HG03175 (cell line): Measurements from ENCODE around the gene QRFP.

Source experiments
- ATAC-seq: cut with Tn5 transposase; IDR thresholded peaks from one replicate; pipeline ENCODE4 v1.9.1; 2021; ENCODE audit warnings: mild to moderate bottlenecking, moderate library complexity; ENCODE audit not compliant: unreplicated experiment

QRFP gene

DNA sequence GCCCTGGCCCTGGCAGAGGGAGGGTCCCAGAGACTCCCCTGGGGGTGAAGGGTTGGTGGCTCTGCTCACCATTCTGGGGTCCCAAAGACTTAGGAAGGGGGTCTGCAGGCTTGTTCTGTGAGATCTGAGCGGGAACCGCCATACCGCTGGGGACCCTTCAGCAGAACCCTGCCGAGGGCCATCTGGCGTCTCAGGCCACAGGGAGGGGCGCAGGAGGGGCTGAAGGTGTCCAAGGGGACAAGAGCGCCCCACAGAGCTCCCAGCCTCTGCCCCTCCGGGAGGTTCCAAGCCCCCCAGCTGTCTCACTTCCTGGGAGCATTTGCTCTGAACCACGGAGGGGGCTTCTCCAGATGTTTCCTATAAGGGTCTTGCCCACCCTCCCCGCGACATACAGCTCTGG is 37.6 kb upstream of the QRFP start:
- no peak for ATAC-seq

GRCh38 chr9:130933114-130934046 is 36.8 kb upstream of the QRFP start:
- ATAC-seq: no peak

- no peak for ATAC-seq
Observed at GRCh38 chr9:130932255-130933079, 35.9 kb upstream of the QRFP start.

- ATAC-seq: peak; percentile 63
Observed at GRCh38 chr9:130931508-130932254, 35.1 kb upstream of the QRFP start.

DNA sequence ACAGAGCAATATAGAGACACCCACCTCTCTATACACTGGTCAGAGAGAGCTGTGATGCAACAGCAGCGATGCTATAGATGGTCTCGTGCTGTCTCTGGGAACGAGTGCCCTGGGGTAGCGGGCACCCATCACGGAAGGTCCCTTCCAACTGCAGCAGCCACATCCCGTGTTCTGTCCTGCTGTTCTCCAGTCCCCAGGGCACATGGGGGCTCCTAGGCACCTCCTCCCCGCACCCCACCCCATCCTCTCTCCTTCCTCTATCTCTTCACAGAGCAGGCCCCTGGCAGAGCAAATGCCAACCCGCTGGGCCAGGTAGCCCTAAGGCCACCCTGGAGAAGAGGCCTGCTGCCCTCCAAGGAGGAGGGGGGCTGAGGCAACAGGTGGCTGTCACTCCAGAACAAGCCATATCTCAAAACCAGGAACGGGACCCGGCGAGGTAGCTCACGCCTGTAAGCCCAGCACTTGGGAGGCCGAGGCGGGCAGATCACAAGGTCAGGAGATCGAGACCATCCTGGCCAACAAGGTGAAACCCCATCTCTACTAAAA is 34.3 kb upstream of the QRFP start:
- no peak for ATAC-seq

DNA sequence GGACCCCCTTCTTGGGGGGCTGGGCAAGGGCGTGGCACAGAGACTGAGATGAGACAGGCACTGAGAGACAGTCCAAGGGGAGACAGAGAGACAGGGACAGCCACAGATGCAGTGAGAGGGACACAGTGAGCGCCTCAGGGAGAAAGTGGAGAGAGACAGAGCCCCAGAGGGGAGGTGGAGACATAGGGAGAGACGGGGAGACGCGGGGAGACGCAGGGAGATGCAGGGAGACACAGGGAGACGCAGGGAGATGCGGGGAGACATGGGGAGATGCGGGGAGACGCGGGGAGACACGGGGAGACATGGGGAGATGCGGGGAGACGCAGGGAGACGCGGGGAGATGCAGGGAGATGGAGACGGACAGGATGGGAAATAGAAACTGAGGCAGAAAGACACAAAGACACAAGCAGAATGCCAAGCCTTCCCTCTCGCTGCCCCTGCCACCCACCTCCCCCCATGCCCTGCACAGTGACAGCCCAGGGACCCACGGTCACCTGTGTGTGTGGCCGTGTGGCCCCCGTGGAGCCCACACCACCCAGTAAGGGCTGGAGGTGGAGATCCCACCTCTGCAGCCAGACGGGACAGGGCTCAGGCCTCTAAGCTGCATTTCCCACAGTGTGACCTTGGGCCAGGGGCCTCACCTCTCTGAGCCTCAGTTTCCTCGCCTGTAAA is 33.7 kb upstream of the QRFP start:
- no peak for ATAC-seq

DNA sequence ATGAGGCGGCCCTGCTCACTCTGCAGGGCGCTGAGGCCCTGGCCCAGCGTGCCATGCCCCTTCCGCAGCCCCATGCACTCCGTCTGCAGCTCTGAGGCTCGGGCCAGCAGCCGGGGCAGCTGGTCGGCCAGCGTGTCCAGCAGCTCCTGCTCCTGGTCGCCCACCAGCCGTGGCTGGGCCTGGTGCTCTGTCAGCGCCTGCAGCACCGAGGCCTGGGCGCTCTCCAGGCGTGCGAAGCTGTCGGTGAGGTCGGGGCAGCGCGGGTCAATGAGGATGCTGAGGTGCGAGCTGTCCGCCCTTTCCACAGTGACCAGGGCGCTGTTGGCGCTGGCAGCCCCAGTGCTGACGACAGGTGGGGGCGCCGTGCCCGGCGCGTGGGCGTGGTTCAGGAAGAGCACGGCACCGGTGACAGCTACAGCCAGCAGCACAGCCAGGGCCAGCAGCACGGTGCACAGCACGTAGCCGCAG is 33.0 kb upstream of the QRFP start:
- ATAC-seq: no peak

- ATAC-seq: no peak
Observed at GRCh38 chr9:130927995-130928900, 31.6 kb upstream of the QRFP start.

DNA sequence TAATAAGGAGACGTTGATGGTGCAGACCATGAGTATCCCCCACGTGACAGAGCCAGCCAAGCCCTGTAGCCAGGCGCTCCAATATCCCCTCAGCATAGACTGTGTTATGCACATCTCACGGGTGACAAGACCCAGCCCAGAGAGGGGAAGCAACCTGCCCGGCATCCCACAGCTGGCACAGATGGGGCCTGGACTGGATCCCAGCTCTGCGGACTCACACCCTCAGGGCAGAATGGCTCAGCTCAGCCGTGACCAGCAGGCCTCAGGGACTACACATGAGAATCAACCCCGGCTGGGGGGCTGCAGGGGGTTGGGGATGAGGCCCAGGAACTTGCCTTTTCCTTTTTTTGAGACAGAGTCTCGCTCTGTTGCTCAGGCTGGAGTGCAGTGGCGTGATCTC is 30.7 kb upstream of the QRFP start:
- no peak for ATAC-seq

DNA sequence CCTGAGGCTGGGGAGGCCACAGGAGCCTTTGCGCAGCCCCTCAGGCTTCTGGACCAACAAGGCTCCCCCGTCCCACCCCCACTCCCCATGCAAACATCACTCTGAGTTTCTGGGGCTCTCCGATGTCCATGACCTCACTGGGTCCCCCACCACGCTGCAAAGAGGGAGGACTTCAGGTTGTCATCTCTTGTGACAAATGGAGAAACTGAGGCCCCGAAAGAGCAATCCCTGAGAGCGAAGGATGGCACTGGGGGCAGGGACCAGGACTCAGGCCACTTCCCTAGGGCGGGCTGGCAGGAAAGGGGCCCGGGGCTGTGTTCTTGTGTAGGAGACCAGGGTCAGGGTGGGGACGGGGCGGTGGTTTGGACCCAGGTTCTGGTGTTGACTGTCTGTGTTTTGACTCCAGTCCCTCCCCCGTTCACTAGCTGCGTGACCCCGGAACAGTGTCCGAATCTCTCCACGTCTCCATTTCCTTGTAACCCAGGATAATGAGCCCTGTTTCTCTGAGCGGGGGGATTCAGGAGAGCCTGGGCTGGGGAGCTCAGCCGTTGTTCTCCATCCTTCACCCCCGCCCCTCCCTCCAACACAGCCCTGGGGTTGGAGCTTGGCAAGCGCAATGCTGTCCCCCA is 28.6 kb upstream of the QRFP start:
- no peak for ATAC-seq

DNA sequence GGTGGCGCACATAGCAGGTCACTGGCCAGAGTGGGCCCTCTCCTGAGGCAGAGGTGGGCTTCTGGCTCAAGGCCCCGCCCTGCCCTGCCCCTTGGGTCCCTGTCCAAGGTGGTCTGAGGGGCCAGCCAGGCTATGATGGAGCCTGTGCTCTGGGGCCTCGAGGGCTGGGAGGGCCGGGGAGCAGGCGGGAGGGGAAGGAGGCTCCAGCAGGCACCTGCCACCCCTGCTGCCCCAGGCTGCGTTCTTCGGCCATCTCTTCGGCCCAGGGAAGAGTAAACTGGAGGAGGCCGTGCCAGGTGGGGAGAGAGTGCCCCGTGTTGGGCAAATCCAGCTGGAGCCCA is 27.8 kb upstream of the QRFP start:
- ATAC-seq: no peak

- no peak for ATAC-seq
Observed at GRCh38 chr9:130923611-130924447, 27.2 kb upstream of the QRFP start.

DNA sequence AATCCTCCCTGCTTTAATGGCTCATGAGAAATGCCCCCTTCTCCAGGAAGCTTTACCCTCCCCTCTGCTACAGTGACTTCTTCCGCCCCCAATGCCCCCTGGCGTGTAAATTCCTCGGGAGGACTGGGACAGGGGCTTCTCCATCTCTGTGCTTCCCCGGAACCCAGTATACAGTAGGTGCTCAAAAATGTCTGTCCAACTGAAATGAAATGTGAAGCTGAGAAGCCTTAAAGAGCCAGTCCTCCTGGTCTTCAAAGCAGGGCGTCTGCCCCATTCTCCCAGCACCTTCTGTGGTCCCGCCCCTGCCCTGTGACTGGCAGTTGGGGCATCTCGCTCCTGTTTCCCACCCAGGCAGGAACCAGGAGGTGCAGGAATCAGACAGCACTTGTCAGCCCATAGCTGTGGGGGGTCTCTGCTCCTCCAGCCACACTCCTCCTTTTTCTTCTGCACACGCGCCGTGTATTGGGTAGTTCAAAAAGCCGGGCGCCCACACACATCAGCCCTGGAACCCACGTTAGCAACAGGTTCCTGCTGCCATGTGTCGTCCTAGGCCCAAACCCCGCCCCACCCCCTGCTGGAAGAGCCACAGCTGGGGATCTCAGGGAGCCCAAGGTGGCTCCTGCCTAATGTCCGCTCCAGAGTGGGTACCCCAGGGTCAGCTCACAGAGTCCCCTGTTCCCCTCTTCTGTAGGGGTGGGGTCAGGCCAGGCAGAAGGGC is 26.4 kb upstream of the QRFP start:
- ATAC-seq: no peak

- ATAC-seq: no peak
Observed at GRCh38 chr9:130921989-130922892, 25.6 kb upstream of the QRFP start.

DNA sequence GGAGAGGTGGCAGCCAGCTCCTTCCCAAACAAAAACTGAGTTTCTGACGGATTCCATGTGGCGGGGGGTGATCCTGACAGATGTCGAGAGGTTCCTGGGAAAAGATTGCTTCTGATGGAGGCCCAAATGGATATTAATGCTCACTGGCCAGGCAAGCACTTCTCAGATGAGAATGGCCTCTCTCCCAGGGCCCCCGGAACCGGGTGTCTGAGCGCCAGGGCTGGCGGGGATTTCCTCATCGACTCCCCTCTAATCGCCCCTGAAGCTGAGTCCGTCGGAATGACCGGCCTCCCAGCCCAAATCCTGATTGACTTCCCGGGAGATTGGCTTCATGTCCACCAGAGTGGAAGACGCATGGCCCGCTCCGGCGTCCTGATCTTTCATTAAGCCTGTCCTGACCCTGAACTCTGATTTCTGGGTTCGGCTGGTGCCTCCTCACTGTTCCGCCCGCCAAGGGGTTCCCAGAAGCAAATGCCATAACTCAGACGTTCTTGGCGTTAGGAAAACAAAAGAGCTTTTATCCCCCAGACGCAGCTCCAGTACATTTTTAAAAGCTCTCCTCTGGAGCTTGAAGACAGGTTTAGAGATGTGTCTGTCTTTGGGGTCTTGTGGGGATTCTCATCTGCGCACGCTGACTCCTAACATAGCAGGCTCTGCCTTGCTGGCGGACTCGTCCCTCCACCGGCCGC is 24.8 kb upstream of the QRFP start:
- no peak for ATAC-seq
